SK-N-SH (cell line): ENCODE measurements around the gene UGT1A3. TPM values are rescaled to one million over a fixed set of nuclear protein-coding genes. Genes with fewer than 3 reads are reported as not detected.

ENCODE experiments used
- CTCF ChIA-PET: fragments of 300-600, 350-600 bp; formaldehyde crosslinking; extraction: SDS; loops from one replicate; lab custom pipeline; 2021; lab: Yijun Ruan, JAX
- POLR2A ChIA-PET: fragments of 350-600 bp; sonication (Branson Sonifier 250); formaldehyde crosslinking; extraction: SDS; loops from one replicate; lab custom pipeline; 2020; ENCODE audit warnings: antibody characterized with exemption, inconsistent platforms; lab: Yijun Ruan, JAX
- DNase-seq: peaks from one replicate; pipeline ENCODE4 v3.0.0; 2012
- H2AFZ ChIP-seq: fragments of 200-600 bp; sonication (generic); 2 replicates; pipeline ENCODE4 v1.8.1; 2016; ENCODE audit warnings: antibody characterized with exemption, mild to moderate bottlenecking, low read depth
- H3F3A ChIP-seq: fragments of 200-600 bp; sonication (generic); replicated peaks from 2 replicates; pipeline ENCODE3; 2016; ENCODE audit warnings: antibody characterized with exemption, mild to moderate bottlenecking; ENCODE audit not compliant: insufficient read depth
- H3K27ac ChIP-seq, 2 experiments: fragments of 200-500 bp in 1 of 2; fragments of 200-600 bp in 1 of 2; sonication (Bioruptor generic) in 1 of 2; sonication (generic), shearing (Covaris generic) in 1 of 2; 2 replicates each; pipeline versions ENCODE4 v1.5.1 to v1.6.1; 2014 to 2016; ENCODE audit warnings: low read depth in 2 of 2, inconsistent platforms in 1 of 2, low read length in 1 of 2, mild to moderate bottlenecking in 1 of 2, mixed read lengths in 1 of 2
- H3K27me3 ChIP-seq: fragments of 200-600 bp; sonication (generic), shearing (Covaris generic); 2 replicates; pipeline ENCODE4 v1.6.1; 2016; ENCODE audit warnings: mixed run types; ENCODE audit not compliant: insufficient read depth
- H3K36me3 ChIP-seq, 2 experiments: fragments of 200-500 bp in 1 of 2; fragments of 200-600 bp in 1 of 2; sonication (Bioruptor generic) in 1 of 2; sonication (generic) in 1 of 2; replicated peaks in 1 of 2; 2 replicates each; pipeline versions ENCODE3 to v1.5.1; 2014 to 2016; ENCODE audit warnings: low read length in 1 of 2, mild to moderate bottlenecking in 1 of 2; ENCODE audit not compliant: insufficient read depth in 2 of 2, control insufficient read depth in 1 of 2
- H3K4me1 ChIP-seq, 2 experiments: fragments of 200-500 bp in 1 of 2; fragments of 200-600 bp in 1 of 2; sonication (Bioruptor generic) in 1 of 2; sonication (generic), shearing (Covaris generic) in 1 of 2; 2 replicates each; pipeline versions ENCODE4 v1.5.1 to v1.6.1; 2014 to 2016; ENCODE audit warnings: low read depth in 1 of 2, low read length in 1 of 2, mixed run types in 1 of 2; ENCODE audit not compliant: insufficient read depth in 2 of 2, control insufficient read depth in 1 of 2
- H3K4me2 ChIP-seq: fragments of 200-600 bp; sonication (generic), shearing (Covaris generic); 2 replicates; pipeline ENCODE4 v1.6.1; 2017; ENCODE audit warnings: mixed run types
- H3K4me3 ChIP-seq, 2 experiments: fragments of 200-500 bp in 1 of 2; fragments of 200-600 bp in 1 of 2; sonication (Bioruptor generic) in 1 of 2; sonication (generic), shearing (Covaris generic) in 1 of 2; 2 replicates each; pipeline versions ENCODE4 v1.5.1 to v1.8.1; 2014 to 2016; ENCODE audit warnings: low read depth in 2 of 2, inconsistent platforms in 1 of 2, low read length in 1 of 2, mild to moderate bottlenecking in 1 of 2, mixed read lengths in 1 of 2, moderate library complexity in 1 of 2
- H3K79me2 ChIP-seq: fragments of 200-600 bp; sonication (generic); 2 replicates; pipeline ENCODE4 v1.8.1; 2017; ENCODE audit warnings: mild to moderate bottlenecking; ENCODE audit not compliant: insufficient read depth
- H3K9ac ChIP-seq: fragments of 200-600 bp; sonication (generic); 2 replicates; pipeline ENCODE4 v1.6.1; 2017; ENCODE audit warnings: mixed run types
- H3K9me2 ChIP-seq: fragments of 200-600 bp; sonication (generic); 2 replicates; pipeline ENCODE4 v1.6.1; 2017; ENCODE audit warnings: mixed run types
- H3K9me3 ChIP-seq: fragments of 200-600 bp; sonication (generic); 2 replicates; pipeline ENCODE4 v1.6.1; 2017; ENCODE audit warnings: mixed run types, mild to moderate bottlenecking, moderate library complexity
- H4K20me1 ChIP-seq: fragments of 200-600 bp; sonication (generic); 2 replicates; pipeline ENCODE4 v1.6.1; 2017; ENCODE audit warnings: mild to moderate bottlenecking, mixed run types; ENCODE audit not compliant: insufficient read depth
- CHD2 ChIP-seq: fragments of 150-350 bp; IDR thresholded peaks from 2 replicates; pipeline ENCODE4 v1.6.1; 2018; ENCODE audit warnings: low read length; ENCODE audit not compliant: partially characterized antibody
- EZH2phosphoT487 ChIP-seq: fragments of 200-600 bp; sonication (generic); IDR thresholded peaks from 2 replicates; pipeline ENCODE4 v1.6.1; 2017; ENCODE audit warnings: low read depth, mixed run types, mild to moderate bottlenecking, antibody characterized with exemption, moderate library complexity, borderline replicate concordance
- FOSL2 ChIP-seq: IDR thresholded peaks from 2 replicates; pipeline ENCODE4 v1.4.0; 2012; ENCODE audit warnings: low read depth, mild to moderate bottlenecking, moderate library complexity, borderline replicate concordance
- GABPA ChIP-seq: IDR thresholded peaks from 2 replicates; pipeline ENCODE4 v1.4.0; 2012; ENCODE audit warnings: low read depth, mild to moderate bottlenecking
- MAX ChIP-seq: IDR thresholded peaks from 2 replicates; pipeline ENCODE4 v1.4.0; 2012; ENCODE audit warnings: low read depth
- NFIC ChIP-seq: IDR thresholded peaks from 2 replicates; pipeline ENCODE4 v1.4.0; 2012; ENCODE audit warnings: borderline replicate concordance
- PBX3 ChIP-seq: IDR thresholded peaks from 2 replicates; pipeline ENCODE4; 2012
- POLR2AphosphoS5 ChIP-seq: IDR thresholded peaks from 2 replicates; pipeline ENCODE4 v1.6.1; 2012; ENCODE audit warnings: low read depth, low read length
- REST ChIP-seq: IDR thresholded peaks from 2 replicates; pipeline ENCODE4 v1.6.1; 2012; ENCODE audit warnings: mild to moderate bottlenecking, low read depth, low read length, moderate library complexity
- RXRA ChIP-seq: IDR thresholded peaks from 2 replicates; pipeline ENCODE4 v1.4.0; 2012; ENCODE audit warnings: low read depth, mild to moderate bottlenecking, borderline replicate concordance
- SMC3 ChIP-seq: IDR thresholded peaks from 2 replicates; pipeline ENCODE4 v1.6.1; 2012; ENCODE audit warnings: low read depth, low read length, improper control_type of control experiment
- ZBTB33 ChIP-seq: IDR thresholded peaks from 2 replicates; pipeline ENCODE4 v1.4.0; 2012; ENCODE audit warnings: low read depth, borderline replicate concordance
- whole genome bisulfite sequencing: methylation state at CpG from one replicate; pipeline ENCODE4 v1.1.6; 2017; ENCODE audit warnings: low lambda C conversion rate; 5-methylcytosine and 5-hydroxymethylcytosine counted together
- polyA plus RNA-seq, 3 experiments: library from polyadenylated mRNA; depleted of rRNA; stranded (reverse); fragments of >200 nt; gene quantifications; 2 replicates each; pipeline ENCODE4 v1.2.3, GENCODE V29; 2012

UGT1A3 gene
- polyA plus RNA-seq, 1 of the 3 experiments (the other 2 are of a cell fraction): not detected

GRCh38 chr2:233799087-233799665 lies 70.3 kb downstream of the UGT1A3 start (continued):
- no peak for TF ChIP-seq REST
- TF ChIP-seq SMC3: no peak
- no peak for TF ChIP-seq EZH2phosphoT487
- no peak for TF ChIP-seq MAX
- no peak for TF ChIP-seq FOSL2
- no peak for TF ChIP-seq CHD2
- no peak for TF ChIP-seq RXRA
- TF ChIP-seq POLR2AphosphoS5: no peak
- no peak for TF ChIP-seq GABPA

- Histone ChIP-seq H3K4me3 (no peak overlapping the region), H3K27me3 (no peaks in the 10 kb centered on the region), H3K4me1 (no peaks in the 10 kb centered on the region), H4K20me1 (no peaks in the 10 kb centered on the region), H3K27ac (no peak overlapping the region), H3K9me3 (no peaks in the 10 kb centered on the region), H2AFZ (no peak overlapping the region), H3K9ac (no peak overlapping the region), H3K4me2 (no peak overlapping the region), H3K9me2 (no peaks in the 10 kb centered on the region), H3F3A (no peaks in the 10 kb centered on the region), H3K36me3 (no peaks in the 10 kb centered on the region), H3K79me2 (no peaks in the 10 kb centered on the region)
- CTCF ChIA-PET: interaction anchor here (0.5 kb wide), 1 partner anchor 1083 kb away, joined by 3 read pairs; no protein-coding TSS in a partner anchor
- no peak for DNase-seq
- 34% methylated on average over 3 of the region's 5 CpGs for WGBS
- TF ChIP-seq PBX3 (no peak), NFIC (no peak), ZBTB33 (no peak)
- POLR2A ChIA-PET: no interaction called here
Measured at GRCh38 chr2:233799716-233800115, 70.9 kb downstream of the UGT1A3 start.
